HepG2 (cell line): ENCODE measurements around the gene OVOL2.

ENCODE experiments used
- ADNP ChIP-seq: sonication (generic); formaldehyde crosslinking; IDR thresholded peaks from 2 replicates; pipeline ENCODE4 v1.4.0; 2020; ENCODE audit warnings: missing genetic modification reagents
- AKNA ChIP-seq: sonication (generic); formaldehyde crosslinking; IDR thresholded peaks from 2 replicates; pipeline ENCODE4 v1.4.0; 2020; ENCODE audit warnings: missing genetic modification reagents, borderline replicate concordance
- CTCF ChIP-seq: sonication (generic); formaldehyde crosslinking; IDR thresholded peaks from 2 replicates; pipeline ENCODE4 v1.5.0; 2020; ENCODE audit warnings: mild to moderate bottlenecking, missing genetic modification reagents, moderate library complexity
- EP300 ChIP-seq, 3 experiments: sonication (generic) in 1 of 3; formaldehyde crosslinking in 1 of 3; IDR thresholded peaks; 2 replicates each; pipeline versions ENCODE4 v1.5.1 to v1.6.1; 2011 to 2020; ENCODE audit warnings: low read depth in 2 of 3, low read length in 2 of 3, borderline replicate concordance in 1 of 3, improper control_type of control experiment in 1 of 3, mild to moderate bottlenecking in 1 of 3, missing genetic modification reagents in 1 of 3, moderate library complexity in 1 of 3
- ETV6 ChIP-seq: sonication (generic); formaldehyde crosslinking; conservative IDR thresholded peaks from 2 replicates; pipeline ENCODE4 v1.4.0; 2020; ENCODE audit warnings: missing genetic modification reagents
- REST ChIP-seq, 2 experiments: IDR thresholded peaks; 2 replicates each; pipeline ENCODE4 v1.6.1; 2011 to 2012; ENCODE audit warnings: low read length in 2 of 2, borderline replicate concordance in 1 of 2, low read depth in 1 of 2, mild to moderate bottlenecking in 1 of 2, moderate library complexity in 1 of 2
- SATB2 ChIP-seq: sonication (generic); formaldehyde crosslinking; IDR thresholded peaks from 2 replicates; pipeline ENCODE4 v1.5.0; 2020; ENCODE audit warnings: missing genetic modification reagents
- SP1 ChIP-seq, 2 experiments: fragments of 450-650 bp in 1 of 2; sonication (generic) in 1 of 2; formaldehyde crosslinking in 1 of 2; IDR thresholded peaks; 2 replicates each; pipeline versions ENCODE4 v1.4.0 to v1.6.1; 2016 to 2020; ENCODE audit warnings: missing genetic modification reagents in 1 of 2
- SSRP1 ChIP-seq: IDR thresholded peaks from 2 replicates; pipeline ENCODE4 v1.6.1; 2016; ENCODE audit warnings: control low read depth
- TCF7L2 ChIP-seq: IDR thresholded peaks from 2 replicates; pipeline ENCODE4 v1.6.1; 2011; ENCODE audit warnings: mild to moderate bottlenecking, low read depth, low read length, moderate library complexity
- THAP8 ChIP-seq: sonication (generic); formaldehyde crosslinking; IDR thresholded peaks from 2 replicates; pipeline ENCODE4 v1.5.1; 2020; ENCODE audit warnings: missing genetic modification reagents, mild to moderate bottlenecking, borderline replicate concordance
- ZNF292 ChIP-seq: sonication (generic); formaldehyde crosslinking; IDR thresholded peaks from 2 replicates; pipeline ENCODE4 v1.8.1; 2022; ENCODE audit warnings: mild to moderate bottlenecking, low read depth, missing genetic modification reagents, borderline replicate concordance

- TF ChIP-seq ZNF292 (CRISPR knock-in tag), result no peak
- TF ChIP-seq SATB2 (CRISPR knock-in tag), result no peak
- no peak for TF ChIP-seq TCF7L2
- TF ChIP-seq EP300 (IDR thresholded peaks at IDR 0.05; ENCODE audit: low read depth in 2 of 2, low read length in 2 of 2), result no peak
- no peak for TF ChIP-seq EP300 (CRISPR knock-in tag; IDR thresholded peaks at IDR 0.05; ENCODE audit: borderline replicate concordance)
- TF ChIP-seq CTCF (CRISPR knock-in tag), result no peak
- no peak for TF ChIP-seq THAP8
- no peak for TF ChIP-seq AKNA (CRISPR knock-in tag)
- no peak for TF ChIP-seq SP1 (IDR thresholded peaks at IDR 0.05)
- no peak for TF ChIP-seq SP1 (CRISPR knock-in tag; IDR thresholded peaks at IDR 0.05)
- no peak for TF ChIP-seq SSRP1
- TF ChIP-seq ADNP, result no peak
- no peak for TF ChIP-seq REST (IDR thresholded peaks at IDR 0.05; ENCODE audit: borderline replicate concordance in 1 of 2, low read depth in 1 of 2, low read length in 2 of 2)
- TF ChIP-seq ETV6, result no peak
Measured at GRCh38 chr20:18087054-18087453, 29.3 kb upstream of the OVOL2 start.
